ENCODE measurements around the gene CLINT1. TPM values are rescaled to one million over a fixed set of nuclear protein-coding genes. Genes with fewer than 3 reads are reported as not detected.

The CLINT1 gene
- total and polyA plus RNA-seq, 2 of the 13 experiments (the other 11 are each of a cell fraction or from before 2014, with no cell fraction given) = 64.0 to 104 TPM

DNA sequence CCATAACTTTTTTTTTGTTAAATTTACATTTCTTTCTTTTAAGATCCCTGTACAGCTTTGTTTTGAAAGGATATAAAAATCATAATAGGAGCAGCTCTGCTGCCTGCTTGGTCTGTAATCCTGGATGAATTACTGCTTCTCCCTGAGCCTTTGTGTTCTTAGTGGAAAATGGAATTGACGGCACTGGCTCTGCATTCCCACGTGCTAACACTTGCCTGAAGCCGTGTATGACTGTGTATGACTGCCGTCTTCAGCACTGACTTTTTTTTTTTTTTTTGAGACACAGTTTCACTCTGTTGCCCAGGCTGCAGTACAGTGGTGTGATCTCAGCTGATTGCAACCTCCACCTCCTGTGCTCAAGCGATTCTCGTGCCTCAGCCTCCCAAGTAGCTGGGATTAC lies 123.0 kb downstream of the CLINT1 start:
- WGBS (ENCODE audit: low lambda C conversion rate) = 94% methylated on average over 6 of the region's 6 CpGs
- CTCF ChIA-PET (ENCODE audit: low intra/inter-chr PET ratio, low total read pairs) = no interaction called here
- TF ChIP-seq ZBTB7B (CRISPR knock-in tag; IDR thresholded peaks at IDR 0.05) (no peak), SP140L (CRISPR knock-in tag; IDR thresholded peaks at IDR 0.05; ENCODE audit: borderline replicate concordance) (no peak), SP4 (CRISPR knock-in tag; IDR thresholded peaks at IDR 0.05) (no peak), PITX1 (CRISPR knock-in tag; IDR thresholded peaks at IDR 0.05) (no peak), CBX5 (CRISPR knock-in tag; IDR thresholded peaks at IDR 0.05; ENCODE audit: borderline replicate concordance) (no peak), REXO4 (CRISPR knock-in tag; IDR thresholded peaks at IDR 0.05; ENCODE audit: borderline replicate concordance) (no peak), ZNF34 (CRISPR knock-in tag; IDR thresholded peaks at IDR 0.05; ENCODE audit: borderline replicate concordance) (no peak), MNT (IDR thresholded peaks at IDR 0.05) (no peak), ZNF343 (CRISPR knock-in tag; IDR thresholded peaks at IDR 0.05) (no peak), GABPA (IDR thresholded peaks at IDR 0.05; ENCODE audit: low read depth, low read length) (no peak), GABPA (CRISPR knock-in tag; IDR thresholded peaks at IDR 0.05; ENCODE audit: low read depth) (no peak), ZFP62 (CRISPR knock-in tag; IDR thresholded peaks at IDR 0.05) (no peak)
- TF ChIP-seq, protein P1, sequence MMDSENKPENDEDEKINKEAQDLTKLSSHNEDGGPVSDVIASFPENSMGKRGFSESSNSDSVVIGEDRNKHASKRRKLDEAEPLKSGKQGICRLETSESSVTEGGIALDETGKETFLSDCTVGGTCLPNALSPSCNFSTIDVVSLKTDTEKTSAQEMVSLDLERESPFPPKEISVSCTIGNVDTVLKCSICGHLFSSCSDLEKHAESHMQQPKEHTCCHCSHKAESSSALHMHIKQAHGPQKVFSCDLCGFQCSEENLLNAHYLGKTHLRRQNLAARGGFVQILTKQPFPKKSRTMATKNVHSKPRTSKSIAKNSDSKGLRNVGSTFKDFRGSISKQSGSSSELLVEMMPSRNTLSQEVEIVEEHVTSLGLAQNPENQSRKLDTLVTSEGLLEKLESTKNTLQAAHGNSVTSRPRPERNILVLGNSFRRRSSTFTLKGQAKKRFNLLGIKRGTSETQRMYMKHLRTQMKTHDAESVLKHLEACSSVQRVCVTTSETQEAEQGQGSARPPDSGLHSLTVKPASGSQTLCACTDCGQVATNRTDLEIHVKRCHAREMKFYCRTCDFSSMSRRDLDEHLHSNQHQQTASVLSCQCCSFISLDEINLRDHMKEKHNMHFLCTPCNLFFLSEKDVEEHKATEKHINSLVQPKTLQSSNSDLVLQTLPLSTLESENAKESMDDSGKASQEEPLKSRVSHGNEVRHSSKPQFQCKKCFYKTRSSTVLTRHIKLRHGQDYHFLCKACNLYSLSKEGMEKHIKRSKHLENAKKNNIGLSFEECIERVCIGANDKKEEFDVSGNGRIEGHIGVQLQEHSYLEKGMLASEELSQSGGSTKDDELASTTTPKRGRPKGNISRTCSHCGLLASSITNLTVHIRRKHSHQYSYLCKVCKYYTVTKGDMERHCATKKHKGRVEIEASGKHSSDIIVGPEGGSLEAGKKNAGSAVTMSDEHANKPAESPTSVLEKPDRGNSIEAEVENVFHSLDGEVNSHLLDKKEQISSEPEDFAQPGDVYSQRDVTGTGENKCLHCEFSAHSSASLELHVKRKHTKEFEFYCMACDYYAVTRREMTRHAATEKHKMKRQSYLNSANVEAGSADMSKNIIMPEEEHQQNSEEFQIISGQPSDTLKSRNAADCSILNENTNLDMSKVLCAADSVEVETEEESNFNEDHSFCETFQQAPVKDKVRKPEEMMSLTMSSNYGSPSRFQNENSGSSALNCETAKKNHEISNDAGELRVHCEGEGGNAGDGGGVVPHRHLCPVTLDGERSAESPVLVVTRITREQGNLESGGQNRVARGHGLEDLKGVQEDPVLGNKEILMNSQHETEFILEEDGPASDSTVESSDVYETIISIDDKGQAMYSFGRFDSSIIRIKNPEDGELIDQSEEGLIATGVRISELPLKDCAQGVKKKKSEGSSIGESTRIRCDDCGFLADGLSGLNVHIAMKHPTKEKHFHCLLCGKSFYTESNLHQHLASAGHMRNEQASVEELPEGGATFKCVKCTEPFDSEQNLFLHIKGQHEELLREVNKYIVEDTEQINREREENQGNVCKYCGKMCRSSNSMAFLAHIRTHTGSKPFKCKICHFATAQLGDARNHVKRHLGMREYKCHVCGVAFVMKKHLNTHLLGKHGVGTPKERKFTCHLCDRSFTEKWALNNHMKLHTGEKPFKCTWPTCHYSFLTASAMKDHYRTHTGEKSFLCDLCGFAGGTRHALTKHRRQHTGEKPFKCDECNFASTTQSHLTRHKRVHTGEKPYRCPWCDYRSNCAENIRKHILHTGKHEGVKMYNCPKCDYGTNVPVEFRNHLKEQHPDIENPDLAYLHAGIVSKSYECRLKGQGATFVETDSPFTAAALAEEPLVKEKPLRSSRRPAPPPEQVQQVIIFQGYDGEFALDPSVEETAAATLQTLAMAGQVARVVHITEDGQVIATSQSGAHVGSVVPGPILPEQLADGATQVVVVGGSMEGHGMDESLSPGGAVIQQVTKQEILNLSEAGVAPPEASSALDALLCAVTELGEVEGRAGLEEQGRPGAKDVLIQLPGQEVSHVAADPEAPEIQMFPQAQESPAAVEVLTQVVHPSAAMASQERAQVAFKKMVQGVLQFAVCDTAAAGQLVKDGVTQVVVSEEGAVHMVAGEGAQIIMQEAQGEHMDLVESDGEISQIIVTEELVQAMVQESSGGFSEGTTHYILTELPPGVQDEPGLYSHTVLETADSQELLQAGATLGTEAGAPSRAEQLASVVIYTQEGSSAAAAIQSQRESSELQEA (CRISPR knock-in tag; IDR thresholded peaks at IDR 0.05; ENCODE audit: not compliant biosample characterization) = no peak
- TF ChIP-seq, protein P2, sequence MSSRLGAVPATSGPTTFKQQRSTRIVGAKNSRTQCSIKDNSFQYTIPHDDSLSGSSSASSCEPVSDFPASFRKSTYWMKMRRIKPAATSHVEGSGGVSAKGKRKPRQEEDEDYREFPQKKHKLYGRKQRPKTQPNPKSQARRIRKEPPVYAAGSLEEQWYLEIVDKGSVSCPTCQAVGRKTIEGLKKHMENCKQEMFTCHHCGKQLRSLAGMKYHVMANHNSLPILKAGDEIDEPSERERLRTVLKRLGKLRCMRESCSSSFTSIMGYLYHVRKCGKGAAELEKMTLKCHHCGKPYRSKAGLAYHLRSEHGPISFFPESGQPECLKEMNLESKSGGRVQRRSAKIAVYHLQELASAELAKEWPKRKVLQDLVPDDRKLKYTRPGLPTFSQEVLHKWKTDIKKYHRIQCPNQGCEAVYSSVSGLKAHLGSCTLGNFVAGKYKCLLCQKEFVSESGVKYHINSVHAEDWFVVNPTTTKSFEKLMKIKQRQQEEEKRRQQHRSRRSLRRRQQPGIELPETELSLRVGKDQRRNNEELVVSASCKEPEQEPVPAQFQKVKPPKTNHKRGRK (CRISPR knock-in tag; IDR thresholded peaks at IDR 0.05) = no peak

More for the DNA sequence above, 123.0 kb downstream of the CLINT1 start:
- no peak for ATAC-seq
- POLR2A ChIA-PET = no interaction called here
- Histone ChIP-seq H3K4me1 (ENCODE audit: insufficient read depth, low read length) (no peaks in the 10 kb centered on the region), H3K27ac (ENCODE audit: extremely low read length, insufficient read depth, low read length) (no peak overlapping the region), H3K9ac (ENCODE audit: insufficient read depth, low read depth, low read length) (no peak overlapping the region), H3K79me2 (ENCODE audit: insufficient read depth, low read length) (no peaks in the 10 kb centered on the region), H3K36me3 (replicated peaks in 1 of 2; ENCODE audit: control insufficient read depth in 1 of 2, insufficient read depth in 2 of 2, low read length in 2 of 2) (peaks cover 0 to 21% of the 10 kb centered on the region in 2 experiments; a peak in 4 of 5 replicates), H4K20me1 (ENCODE audit: insufficient read depth, low read length) (no peaks in the 10 kb centered on the region), H3K4me3 (replicated peaks in 1 of 3; ENCODE audit: insufficient read depth in 1 of 3, low read depth in 2 of 3, low read length in 3 of 3) (no peak overlapping the region), H3K27me3 (ENCODE audit: control insufficient read depth in 1 of 2, insufficient read depth in 2 of 2, low read length in 2 of 2) (no peaks in the 10 kb centered on the region; a peak in 1 of 5 replicates), H3K4me2 (ENCODE audit: low read depth, low read length) (no peak overlapping the region), H3K9me3 (ENCODE audit: low read length) (no peaks in the 10 kb centered on the region), H2AFZ (ENCODE audit: low read length) (no peak overlapping the region)
- BruUV-seq (replicated peaks) = no TSS peak
- FAIRE-seq = no peak
- in situ Hi-C loops (cut with HindIII; ENCODE audit: extremely low pct_ligation_motif_present, low pct_unique_long_range_greater_than_20kb) = loop anchor here (25.0 kb wide), 1 partner anchor 399 kb away; a partner anchor contains a TSS
- DNase-seq (ENCODE audit: low spot score) = no peak
- intact Hi-C loops (cut with micrococcal nuclease; ENCODE audit: unreplicated experiment) = no loop called here

Data from HepG2 (cell line).